Skeletal muscle cell (primary cell): ENCODE data around the gene ARHGAP6.
"Not testable (repeated sequence)": the region's sequence is repeated elsewhere in the genome, so short reads cannot be mapped to it uniquely, and the experiment has no call there.

ENCODE experiments used
- DNase-seq: peaks from one replicate; pipeline ENCODE4 v3.0.0-alpha.2; 2010; ENCODE audit warnings: low read depth
- H3K4me3 ChIP-seq: 2 replicates; pipeline ENCODE4 v1.5.1; 2011; ENCODE audit warnings: low read depth, mild to moderate bottlenecking, control low read depth, low read length, moderate library complexity

ARHGAP6 gene

DNA sequence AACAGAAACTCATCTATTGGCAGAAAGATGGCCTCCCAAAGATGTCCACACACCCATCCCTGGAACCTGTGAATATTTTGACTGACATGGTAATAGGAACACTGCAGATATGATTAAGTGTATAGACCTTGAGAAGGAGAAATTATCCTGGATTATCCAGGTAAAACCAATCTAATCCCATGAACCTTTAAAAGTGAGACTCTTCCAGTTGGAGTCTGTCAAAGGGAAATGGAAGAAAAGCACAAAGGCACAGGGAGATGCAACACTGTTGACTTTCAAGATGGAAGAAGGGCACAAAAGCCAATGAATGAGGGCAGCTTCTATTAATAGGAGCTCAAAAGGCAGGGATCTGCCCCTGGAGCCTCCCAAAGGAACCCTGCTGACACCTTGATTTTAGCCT lies 289.6 kb downstream of the ARHGAP6 start:
- no peak for DNase-seq
- no peak overlapping the region for H3K4me3 ChIP-seq

- no peak for DNase-seq
- no peak overlapping the region for H3K4me3 ChIP-seq
Observed at GRCh38 chrX:11375614-11376119, 290.1 kb downstream of the ARHGAP6 start.

DNA sequence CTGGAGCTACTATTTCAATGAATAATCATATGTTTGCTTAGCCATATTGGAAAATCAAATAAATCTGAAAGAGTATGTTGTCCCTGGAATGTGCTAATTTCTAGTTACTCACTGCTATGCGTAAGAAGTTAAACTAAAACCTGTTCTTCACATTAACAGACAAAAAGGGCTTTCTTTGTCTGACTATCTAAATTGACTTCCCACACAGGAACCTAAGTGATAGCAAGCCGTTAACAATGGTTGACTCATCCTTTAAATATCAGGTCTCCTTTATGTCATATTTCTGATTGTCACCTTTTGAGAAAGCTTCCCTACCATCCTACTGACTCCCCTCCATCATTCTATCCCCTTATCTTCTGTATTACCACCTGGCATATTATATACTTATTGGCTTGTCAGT lies 291.1 kb downstream of the ARHGAP6 start:
- DNase-seq: no peak
- no peak overlapping the region for H3K4me3 ChIP-seq

GRCh38 chrX:11371106-11371505 lies 294.6 kb downstream of the ARHGAP6 start:
- no peak overlapping the region for H3K4me3 ChIP-seq
- no peak for DNase-seq

DNA sequence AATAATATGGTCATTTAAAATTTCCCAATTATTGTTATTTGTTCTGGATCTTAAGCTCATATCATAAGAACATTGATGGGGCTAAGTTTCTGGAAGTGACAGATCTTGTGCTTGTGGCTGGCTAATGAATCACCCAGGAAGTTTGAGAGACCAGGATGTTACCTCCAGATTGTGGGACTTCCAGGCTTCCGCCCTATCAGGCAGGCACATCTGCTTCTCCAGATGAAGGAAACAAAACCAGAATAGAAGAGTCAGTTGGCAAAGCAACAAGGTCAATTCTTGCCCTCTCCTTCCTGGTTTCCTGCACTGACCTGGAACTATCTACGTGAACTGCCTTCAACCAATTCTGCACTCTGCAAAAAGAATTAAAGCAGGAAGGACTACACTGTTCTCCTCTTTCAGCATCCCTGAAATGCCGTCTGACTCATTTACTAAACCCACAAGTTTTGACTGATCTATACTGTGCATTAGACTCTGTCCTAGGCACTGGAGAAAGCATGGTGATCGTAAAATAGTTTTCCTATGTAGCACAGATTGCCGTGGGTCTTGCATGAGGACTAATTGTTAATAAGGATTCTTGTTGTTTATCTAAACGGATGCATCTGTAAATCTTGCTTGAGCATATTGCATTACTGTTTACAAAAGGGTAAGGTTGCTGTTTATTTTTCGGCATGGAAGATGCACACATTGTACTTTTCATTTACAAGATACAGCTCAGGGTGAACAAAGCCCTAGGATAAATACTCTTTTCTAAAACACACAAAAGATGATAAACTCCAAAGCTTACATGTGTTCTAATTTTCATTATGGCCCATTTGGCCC lies 297.9 kb downstream of the ARHGAP6 start:
- DNase-seq: no peak
- no peak overlapping the region for H3K4me3 ChIP-seq

DNA sequence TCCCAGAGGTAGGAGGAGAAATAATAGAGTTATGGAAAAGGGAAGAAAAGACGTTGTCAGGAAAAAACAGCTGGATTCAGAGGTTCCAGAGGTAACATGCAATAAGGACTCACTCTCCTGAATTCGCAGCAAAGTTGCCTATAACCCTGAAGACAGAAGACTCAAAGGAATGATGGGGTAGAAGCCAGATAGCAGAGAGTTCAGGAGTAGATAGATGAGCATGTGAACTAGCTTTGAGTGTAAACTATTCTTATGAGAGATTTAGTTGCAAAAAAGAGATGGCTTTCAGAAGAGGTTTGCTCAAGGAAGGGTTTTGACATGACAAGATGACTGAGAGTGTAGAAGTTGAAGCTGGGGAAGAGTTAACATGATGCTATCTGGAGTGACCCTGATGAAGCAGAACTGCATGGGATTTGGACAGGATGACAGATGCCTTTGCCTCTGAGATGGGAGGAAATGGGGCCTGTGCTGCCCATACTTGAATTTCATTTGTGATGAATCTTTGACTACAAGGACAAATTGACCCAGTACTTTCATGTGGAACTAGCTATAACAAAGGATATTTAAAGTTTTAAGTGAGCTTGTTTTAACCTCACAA lies 298.6 kb downstream of the ARHGAP6 start:
- DNase-seq: no peak
- no peak overlapping the region for H3K4me3 ChIP-seq

DNA sequence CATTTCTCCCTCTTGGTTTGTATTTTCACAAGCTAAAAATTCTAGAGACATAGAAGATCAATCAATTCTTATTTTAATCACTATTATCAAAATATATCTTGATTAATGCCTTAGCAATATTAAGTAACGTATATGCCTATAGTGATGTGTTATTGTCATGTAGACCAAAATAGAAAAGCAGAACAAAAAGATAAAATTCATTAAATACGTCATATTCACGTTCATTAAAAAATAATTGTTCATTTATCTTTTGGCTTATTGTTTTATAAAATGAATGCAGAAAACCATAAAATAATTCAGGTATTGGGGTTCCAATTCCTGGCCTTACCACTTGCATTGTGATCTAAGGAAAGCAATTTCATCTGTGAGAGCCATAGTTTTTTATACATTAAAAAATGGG lies 300.3 kb downstream of the ARHGAP6 start:
- H3K4me3 ChIP-seq: no peak overlapping the region
- DNase-seq: no peak

DNA sequence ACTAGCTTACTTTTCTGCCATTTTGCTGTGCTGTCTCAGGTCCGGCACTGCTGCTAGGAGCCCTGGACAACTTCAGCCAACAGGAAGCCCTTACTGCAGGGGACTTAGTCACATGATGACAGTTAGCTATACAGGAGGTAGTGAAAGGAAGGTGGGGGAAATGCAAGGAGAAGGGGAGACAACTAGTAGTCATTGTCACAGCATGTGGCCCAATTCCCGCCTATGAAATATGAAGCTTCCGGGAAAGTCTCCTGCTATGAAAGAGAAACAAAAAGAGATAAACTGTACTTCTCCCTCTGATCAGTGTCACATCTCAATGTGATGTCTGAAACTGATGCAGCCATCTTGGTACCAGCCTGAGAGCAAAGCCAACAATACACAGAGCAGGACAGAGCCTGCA lies 300.9 kb downstream of the ARHGAP6 start:
- DNase-seq: no peak
- no peak overlapping the region for H3K4me3 ChIP-seq

- not testable (repeated sequence) for DNase-seq, H3K4me3 ChIP-seq
Observed at GRCh38 chrX:11363825-11364224, 301.9 kb downstream of the ARHGAP6 start.

GRCh38 chrX:11363069-11363594 lies 302.6 kb downstream of the ARHGAP6 start:
- no peak overlapping the region for H3K4me3 ChIP-seq
- DNase-seq: no peak

DNA sequence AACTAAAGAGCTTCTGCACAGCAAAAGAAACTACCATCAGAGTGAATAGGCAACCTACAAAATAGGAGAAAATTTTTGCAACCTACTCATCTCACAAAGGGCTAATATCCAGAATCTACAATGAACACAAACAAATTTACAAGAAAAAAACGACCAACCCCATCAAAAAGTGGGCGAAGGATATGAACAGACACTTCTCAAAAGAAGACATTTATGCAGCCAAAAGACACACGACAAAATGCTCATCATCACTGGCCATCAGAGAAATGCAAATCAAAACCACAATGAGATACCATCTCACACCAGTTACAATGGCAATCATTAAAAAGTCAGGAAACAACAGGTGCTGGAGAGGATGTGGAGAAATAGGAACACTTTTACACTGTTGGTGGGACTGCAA lies 304.1 kb downstream of the ARHGAP6 start:
- H3K4me3 ChIP-seq, DNase-seq: not testable (repeated sequence)

DNA sequence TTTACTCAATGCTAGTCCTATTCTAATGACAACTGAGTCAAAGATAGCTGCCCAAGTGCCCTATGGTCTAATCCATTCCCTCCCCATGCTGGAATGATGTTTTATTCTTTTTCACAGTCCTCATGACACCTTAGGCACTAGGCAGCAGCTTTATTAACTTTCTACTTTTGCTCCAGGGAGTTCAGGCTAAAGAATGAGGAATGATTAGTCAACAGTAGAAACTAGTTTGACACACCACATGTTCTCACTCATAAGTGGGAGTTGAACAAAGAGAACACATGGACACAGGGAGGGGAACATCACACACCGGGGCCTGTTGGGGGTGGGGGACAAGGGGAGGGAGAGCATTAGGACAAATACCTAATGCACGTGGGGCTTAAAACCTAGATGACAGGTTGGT lies 309.8 kb downstream of the ARHGAP6 start:
- H3K4me3 ChIP-seq, DNase-seq: not testable (repeated sequence)

- H3K4me3 ChIP-seq: no peak overlapping the region
- no peak for DNase-seq
Observed at GRCh38 chrX:11355259-11355909, 310.3 kb downstream of the ARHGAP6 start.

- DNase-seq: no peak
- no peak overlapping the region for H3K4me3 ChIP-seq
Observed at GRCh38 chrX:11352296-11352741, 313.4 kb downstream of the ARHGAP6 start.

- no peak overlapping the region for H3K4me3 ChIP-seq
- peak; percentile 83 for DNase-seq
Observed at GRCh38 chrX:11351375-11352295, 314.1 kb downstream of the ARHGAP6 start.

DNA sequence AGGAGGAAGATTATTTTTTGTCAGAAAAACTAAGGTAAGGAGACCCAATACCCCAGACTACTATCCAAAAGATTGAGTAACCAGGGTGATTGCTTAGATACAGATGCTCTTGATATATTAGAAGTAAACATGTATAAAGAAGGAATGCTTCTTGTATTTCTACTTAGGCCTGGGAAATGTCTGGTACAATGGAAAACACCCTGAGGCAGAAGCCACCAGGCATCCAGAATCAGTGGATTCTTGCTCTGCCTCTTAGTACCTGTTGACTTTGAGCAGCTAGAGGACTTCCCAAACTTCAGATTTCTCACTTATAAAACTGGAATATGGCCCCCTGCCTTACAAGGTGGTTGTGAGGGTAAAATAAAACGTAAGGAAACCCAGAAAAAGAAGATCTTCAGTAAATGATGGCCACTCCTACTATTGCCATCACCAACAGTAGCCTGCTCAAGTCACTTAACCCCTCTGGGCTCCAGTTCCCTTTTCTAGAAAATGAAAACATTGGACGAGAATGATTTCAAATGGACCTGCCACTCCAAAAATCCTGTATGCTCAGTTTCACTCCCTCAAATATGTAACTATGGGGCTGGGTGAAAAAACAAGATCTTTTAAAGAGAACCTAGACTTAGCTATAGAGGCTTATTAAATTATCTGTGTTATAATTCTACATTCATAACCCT lies 315.9 kb downstream of the ARHGAP6 start:
- DNase-seq: no peak
- H3K4me3 ChIP-seq: no peak overlapping the region

GRCh38 chrX:11349020-11349419 lies 316.7 kb downstream of the ARHGAP6 start:
- DNase-seq: no peak
- no peak overlapping the region for H3K4me3 ChIP-seq

DNA sequence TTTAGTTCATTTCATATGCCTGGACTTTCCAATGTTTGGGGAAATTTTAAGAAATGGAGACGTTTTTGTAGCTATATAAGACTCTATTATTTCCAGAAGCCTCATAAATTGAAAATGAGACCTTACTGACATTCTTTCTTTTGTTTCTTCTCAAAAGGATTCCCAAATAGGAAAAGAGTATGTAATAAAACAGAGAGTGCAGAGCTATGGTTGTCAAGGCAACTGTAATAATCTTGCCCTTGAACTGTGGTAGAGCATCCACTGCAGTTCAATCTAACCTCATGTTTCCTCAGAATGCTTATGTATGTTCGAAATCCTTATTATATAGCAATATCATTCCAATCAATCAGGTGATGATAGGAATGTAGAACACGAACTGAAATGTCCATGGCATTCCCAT lies 318.4 kb downstream of the ARHGAP6 start:
- no peak overlapping the region for H3K4me3 ChIP-seq
- no peak for DNase-seq
